ENCODE measurements around the gene LIMS1.
"Not testable (repeated sequence)": the region's sequence is repeated elsewhere in the genome, so short reads cannot be mapped to it uniquely, and the experiment has no call there.

Gene LIMS1

GRCh38 chr2:108655270-108655669 is 121.0 kb downstream of the LIMS1 start:
- H3K36me3 ChIP-seq (ENCODE audit: control insufficient read depth in 1 of 2, insufficient read depth in 2 of 2, low read length in 2 of 2); H3K4me3 ChIP-seq (ENCODE audit: low read depth in 1 of 2, low read length in 2 of 2); H3K27me3 ChIP-seq (ENCODE audit: control insufficient read depth in 1 of 2, insufficient read depth in 2 of 2, low read length in 2 of 2); H3K4me1 ChIP-seq (ENCODE audit: control insufficient read depth in 1 of 2, insufficient read depth in 2 of 2, low read length in 2 of 2); H3K27ac ChIP-seq (ENCODE audit: low read depth, low read length); H3K9ac ChIP-seq (ENCODE audit: low read depth in 1 of 2, low read length in 2 of 2); H3K9me3 ChIP-seq (ENCODE audit: control insufficient read depth in 1 of 2, low read length in 2 of 2): not testable (repeated sequence)

GRCh38 chr2:108656282-108656681 is 122.0 kb downstream of the LIMS1 start:
- not testable (repeated sequence) for H3K27me3 ChIP-seq (ENCODE audit: control insufficient read depth in 1 of 2, insufficient read depth in 2 of 2, low read length in 2 of 2); H3K4me3 ChIP-seq (ENCODE audit: low read depth in 1 of 2, low read length in 2 of 2); H3K27ac ChIP-seq (ENCODE audit: low read depth, low read length); H3K36me3 ChIP-seq (ENCODE audit: control insufficient read depth in 1 of 2, insufficient read depth in 2 of 2, low read length in 2 of 2); H3K4me1 ChIP-seq (ENCODE audit: control insufficient read depth in 1 of 2, insufficient read depth in 2 of 2, low read length in 2 of 2); H3K9me3 ChIP-seq (ENCODE audit: control insufficient read depth in 1 of 2, low read length in 2 of 2); H3K9ac ChIP-seq (ENCODE audit: low read depth in 1 of 2, low read length in 2 of 2)

- H3K36me3 ChIP-seq (ENCODE audit: control insufficient read depth in 1 of 2, insufficient read depth in 2 of 2, low read length in 2 of 2); H3K27ac ChIP-seq (ENCODE audit: low read depth, low read length); H3K4me3 ChIP-seq (ENCODE audit: low read depth in 1 of 2, low read length in 2 of 2); H3K4me1 ChIP-seq (ENCODE audit: control insufficient read depth in 1 of 2, insufficient read depth in 2 of 2, low read length in 2 of 2); H3K9me3 ChIP-seq (ENCODE audit: control insufficient read depth in 1 of 2, low read length in 2 of 2); H3K27me3 ChIP-seq (ENCODE audit: control insufficient read depth in 1 of 2, insufficient read depth in 2 of 2, low read length in 2 of 2); H3K9ac ChIP-seq (ENCODE audit: low read depth in 1 of 2, low read length in 2 of 2): not testable (repeated sequence)
Measured at GRCh38 chr2:108657517-108657916, 123.2 kb downstream of the LIMS1 start.

- not testable (repeated sequence) for H3K27ac ChIP-seq (ENCODE audit: low read depth, low read length); H3K9me3 ChIP-seq (ENCODE audit: control insufficient read depth in 1 of 2, low read length in 2 of 2); H3K4me1 ChIP-seq (ENCODE audit: control insufficient read depth in 1 of 2, insufficient read depth in 2 of 2, low read length in 2 of 2); H3K9ac ChIP-seq (ENCODE audit: low read depth in 1 of 2, low read length in 2 of 2); H3K27me3 ChIP-seq (ENCODE audit: control insufficient read depth in 1 of 2, insufficient read depth in 2 of 2, low read length in 2 of 2); H3K36me3 ChIP-seq (ENCODE audit: control insufficient read depth in 1 of 2, insufficient read depth in 2 of 2, low read length in 2 of 2); H3K4me3 ChIP-seq (ENCODE audit: low read depth in 1 of 2, low read length in 2 of 2)
Measured at GRCh38 chr2:108658553-108658952, 124.3 kb downstream of the LIMS1 start.

GRCh38 chr2:108661493-108661892 is 127.2 kb downstream of the LIMS1 start:
- not testable (repeated sequence) for H3K4me3 ChIP-seq (ENCODE audit: low read depth in 1 of 2, low read length in 2 of 2); H3K27me3 ChIP-seq (ENCODE audit: control insufficient read depth in 1 of 2, insufficient read depth in 2 of 2, low read length in 2 of 2); H3K27ac ChIP-seq (ENCODE audit: low read depth, low read length); H3K9me3 ChIP-seq (ENCODE audit: control insufficient read depth in 1 of 2, low read length in 2 of 2); H3K36me3 ChIP-seq (ENCODE audit: control insufficient read depth in 1 of 2, insufficient read depth in 2 of 2, low read length in 2 of 2); H3K9ac ChIP-seq (ENCODE audit: low read depth in 1 of 2, low read length in 2 of 2); H3K4me1 ChIP-seq (ENCODE audit: control insufficient read depth in 1 of 2, insufficient read depth in 2 of 2, low read length in 2 of 2)

GRCh38 chr2:108662207-108662612 is 127.9 kb downstream of the LIMS1 start:
- not testable (repeated sequence) for H3K9ac ChIP-seq (ENCODE audit: low read depth in 1 of 2, low read length in 2 of 2); H3K27ac ChIP-seq (ENCODE audit: low read depth, low read length); H3K36me3 ChIP-seq (ENCODE audit: control insufficient read depth in 1 of 2, insufficient read depth in 2 of 2, low read length in 2 of 2); H3K9me3 ChIP-seq (ENCODE audit: control insufficient read depth in 1 of 2, low read length in 2 of 2); H3K4me1 ChIP-seq (ENCODE audit: control insufficient read depth in 1 of 2, insufficient read depth in 2 of 2, low read length in 2 of 2); H3K27me3 ChIP-seq (ENCODE audit: control insufficient read depth in 1 of 2, insufficient read depth in 2 of 2, low read length in 2 of 2); H3K4me3 ChIP-seq (ENCODE audit: low read depth in 1 of 2, low read length in 2 of 2)

GRCh38 chr2:108663346-108663745 is 129.1 kb downstream of the LIMS1 start:
- H3K27ac ChIP-seq (ENCODE audit: low read depth, low read length); H3K27me3 ChIP-seq (ENCODE audit: control insufficient read depth in 1 of 2, insufficient read depth in 2 of 2, low read length in 2 of 2); H3K9ac ChIP-seq (ENCODE audit: low read depth in 1 of 2, low read length in 2 of 2); H3K4me3 ChIP-seq (ENCODE audit: low read depth in 1 of 2, low read length in 2 of 2); H3K9me3 ChIP-seq (ENCODE audit: control insufficient read depth in 1 of 2, low read length in 2 of 2); H3K36me3 ChIP-seq (ENCODE audit: control insufficient read depth in 1 of 2, insufficient read depth in 2 of 2, low read length in 2 of 2); H3K4me1 ChIP-seq (ENCODE audit: control insufficient read depth in 1 of 2, insufficient read depth in 2 of 2, low read length in 2 of 2): not testable (repeated sequence)

- not testable (repeated sequence) for H3K9ac ChIP-seq (ENCODE audit: low read depth in 1 of 2, low read length in 2 of 2)
Measured at GRCh38 chr2:108664089-108664488, 129.8 kb downstream of the LIMS1 start.

GRCh38 chr2:108664979-108665378 is 130.7 kb downstream of the LIMS1 start:
- H3K4me1 ChIP-seq (ENCODE audit: control insufficient read depth in 1 of 2, insufficient read depth in 2 of 2, low read length in 2 of 2); H3K9ac ChIP-seq (ENCODE audit: low read depth in 1 of 2, low read length in 2 of 2); H3K36me3 ChIP-seq (ENCODE audit: control insufficient read depth in 1 of 2, insufficient read depth in 2 of 2, low read length in 2 of 2); H3K4me3 ChIP-seq (ENCODE audit: low read depth in 1 of 2, low read length in 2 of 2); H3K27me3 ChIP-seq (ENCODE audit: control insufficient read depth in 1 of 2, insufficient read depth in 2 of 2, low read length in 2 of 2); H3K27ac ChIP-seq (ENCODE audit: low read depth, low read length); H3K9me3 ChIP-seq (ENCODE audit: control insufficient read depth in 1 of 2, low read length in 2 of 2): not testable (repeated sequence)

More at GRCh38 chr2:108664089-108664488, 129.8 kb downstream of the LIMS1 start:
- not testable (repeated sequence) for H3K27ac ChIP-seq (ENCODE audit: low read depth, low read length); H3K9me3 ChIP-seq (ENCODE audit: control insufficient read depth in 1 of 2, low read length in 2 of 2); H3K27me3 ChIP-seq (ENCODE audit: control insufficient read depth in 1 of 2, insufficient read depth in 2 of 2, low read length in 2 of 2); H3K36me3 ChIP-seq (ENCODE audit: control insufficient read depth in 1 of 2, insufficient read depth in 2 of 2, low read length in 2 of 2); H3K4me1 ChIP-seq (ENCODE audit: control insufficient read depth in 1 of 2, insufficient read depth in 2 of 2, low read length in 2 of 2); H3K4me3 ChIP-seq (ENCODE audit: low read depth in 1 of 2, low read length in 2 of 2)

GRCh38 chr2:108665975-108666374 is 131.7 kb downstream of the LIMS1 start:
- not testable (repeated sequence) for H3K9me3 ChIP-seq (ENCODE audit: control insufficient read depth in 1 of 2, low read length in 2 of 2); H3K27ac ChIP-seq (ENCODE audit: low read depth, low read length); H3K4me3 ChIP-seq (ENCODE audit: low read depth in 1 of 2, low read length in 2 of 2); H3K9ac ChIP-seq (ENCODE audit: low read depth in 1 of 2, low read length in 2 of 2); H3K36me3 ChIP-seq (ENCODE audit: control insufficient read depth in 1 of 2, insufficient read depth in 2 of 2, low read length in 2 of 2); H3K4me1 ChIP-seq (ENCODE audit: control insufficient read depth in 1 of 2, insufficient read depth in 2 of 2, low read length in 2 of 2); H3K27me3 ChIP-seq (ENCODE audit: control insufficient read depth in 1 of 2, insufficient read depth in 2 of 2, low read length in 2 of 2)

GRCh38 chr2:108667140-108667539 is 132.9 kb downstream of the LIMS1 start:
- H3K27ac ChIP-seq (ENCODE audit: low read depth, low read length); H3K9me3 ChIP-seq (ENCODE audit: control insufficient read depth in 1 of 2, low read length in 2 of 2); H3K36me3 ChIP-seq (ENCODE audit: control insufficient read depth in 1 of 2, insufficient read depth in 2 of 2, low read length in 2 of 2); H3K27me3 ChIP-seq (ENCODE audit: control insufficient read depth in 1 of 2, insufficient read depth in 2 of 2, low read length in 2 of 2); H3K4me1 ChIP-seq (ENCODE audit: control insufficient read depth in 1 of 2, insufficient read depth in 2 of 2, low read length in 2 of 2); H3K4me3 ChIP-seq (ENCODE audit: low read depth in 1 of 2, low read length in 2 of 2); H3K9ac ChIP-seq (ENCODE audit: low read depth in 1 of 2, low read length in 2 of 2): not testable (repeated sequence)
